Measurements from ENCODE around the gene SLC4A5. TPM values are rescaled to one million over a fixed set of nuclear protein-coding genes. Genes with fewer than 3 reads are reported as not detected.

SLC4A5 gene
- total RNA-seq, 1 experiment from 2014 or later, result 1.8 TPM

DNA sequence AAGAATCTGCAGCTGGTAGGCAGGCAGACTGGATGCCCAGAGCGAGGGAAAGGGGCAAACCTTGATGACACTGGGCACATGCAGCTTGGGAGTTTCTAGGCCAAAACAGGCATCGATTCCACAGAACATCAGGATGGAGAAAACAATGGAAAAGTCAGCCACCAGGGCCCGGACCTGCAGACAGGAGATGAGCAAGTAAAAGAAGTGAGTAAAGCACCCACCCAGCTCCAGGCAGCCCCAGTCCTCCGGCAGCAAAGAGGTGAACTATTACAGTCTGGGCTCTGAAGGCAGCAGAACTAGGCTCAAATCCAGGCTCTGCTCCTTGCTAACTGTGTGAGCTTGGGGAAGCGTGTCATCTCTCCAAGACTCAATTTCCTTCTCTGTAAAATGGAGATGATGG lies 108.2 kb downstream of the SLC4A5 start (continued):
- TF ChIP-seq, protein P1, sequence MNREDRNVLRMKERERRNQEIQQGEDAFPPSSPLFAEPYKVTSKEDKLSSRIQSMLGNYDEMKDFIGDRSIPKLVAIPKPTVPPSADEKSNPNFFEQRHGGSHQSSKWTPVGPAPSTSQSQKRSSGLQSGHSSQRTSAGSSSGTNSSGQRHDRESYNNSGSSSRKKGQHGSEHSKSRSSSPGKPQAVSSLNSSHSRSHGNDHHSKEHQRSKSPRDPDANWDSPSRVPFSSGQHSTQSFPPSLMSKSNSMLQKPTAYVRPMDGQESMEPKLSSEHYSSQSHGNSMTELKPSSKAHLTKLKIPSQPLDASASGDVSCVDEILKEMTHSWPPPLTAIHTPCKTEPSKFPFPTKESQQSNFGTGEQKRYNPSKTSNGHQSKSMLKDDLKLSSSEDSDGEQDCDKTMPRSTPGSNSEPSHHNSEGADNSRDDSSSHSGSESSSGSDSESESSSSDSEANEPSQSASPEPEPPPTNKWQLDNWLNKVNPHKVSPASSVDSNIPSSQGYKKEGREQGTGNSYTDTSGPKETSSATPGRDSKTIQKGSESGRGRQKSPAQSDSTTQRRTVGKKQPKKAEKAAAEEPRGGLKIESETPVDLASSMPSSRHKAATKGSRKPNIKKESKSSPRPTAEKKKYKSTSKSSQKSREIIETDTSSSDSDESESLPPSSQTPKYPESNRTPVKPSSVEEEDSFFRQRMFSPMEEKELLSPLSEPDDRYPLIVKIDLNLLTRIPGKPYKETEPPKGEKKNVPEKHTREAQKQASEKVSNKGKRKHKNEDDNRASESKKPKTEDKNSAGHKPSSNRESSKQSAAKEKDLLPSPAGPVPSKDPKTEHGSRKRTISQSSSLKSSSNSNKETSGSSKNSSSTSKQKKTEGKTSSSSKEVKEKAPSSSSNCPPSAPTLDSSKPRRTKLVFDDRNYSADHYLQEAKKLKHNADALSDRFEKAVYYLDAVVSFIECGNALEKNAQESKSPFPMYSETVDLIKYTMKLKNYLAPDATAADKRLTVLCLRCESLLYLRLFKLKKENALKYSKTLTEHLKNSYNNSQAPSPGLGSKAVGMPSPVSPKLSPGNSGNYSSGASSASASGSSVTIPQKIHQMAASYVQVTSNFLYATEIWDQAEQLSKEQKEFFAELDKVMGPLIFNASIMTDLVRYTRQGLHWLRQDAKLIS (CRISPR knock-in tag; IDR thresholded peaks at IDR 0.05; ENCODE audit: borderline replicate concordance), result no peak
- TF ChIP-seq, protein P2, sequence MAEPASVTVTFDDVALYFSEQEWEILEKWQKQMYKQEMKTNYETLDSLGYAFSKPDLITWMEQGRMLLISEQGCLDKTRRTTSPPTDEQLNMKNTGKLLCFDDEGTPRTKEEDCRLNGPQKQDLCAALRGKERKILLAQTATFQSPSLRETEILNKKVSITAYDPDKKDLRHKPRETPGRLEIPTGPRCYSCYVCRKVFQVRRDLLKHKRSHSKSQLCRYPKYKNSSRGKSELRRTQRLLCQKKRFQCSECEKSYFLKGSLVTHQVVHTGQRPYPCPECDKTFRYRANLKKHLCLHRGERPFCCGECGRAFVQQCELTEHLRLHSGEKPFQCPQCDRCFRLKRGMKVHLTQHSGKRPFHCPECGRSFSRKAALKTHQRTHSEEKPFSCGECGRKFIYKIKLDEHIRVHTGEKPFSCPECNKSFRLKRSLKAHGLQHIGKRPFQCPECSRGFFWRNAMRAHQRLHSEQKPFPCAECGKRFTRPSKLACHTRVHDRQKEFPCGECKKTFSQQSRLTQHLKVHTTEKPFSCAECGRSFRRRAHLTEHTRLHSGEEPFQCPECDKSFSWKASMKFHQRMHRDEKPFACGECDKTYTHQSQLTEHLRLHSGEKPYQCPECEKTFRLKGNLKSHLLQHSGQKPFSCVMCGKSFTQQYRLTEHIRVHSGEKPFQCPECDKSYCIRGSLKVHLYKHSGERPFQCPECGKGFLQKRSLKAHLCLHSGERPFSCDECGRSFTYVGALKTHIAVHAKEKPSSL (CRISPR knock-in tag; conservative IDR thresholded peaks at IDR 0.05), result no peak
- TF ChIP-seq ZMAT4 (CRISPR knock-in tag; IDR thresholded peaks at IDR 0.05) (no peak), NFYB (CRISPR knock-in tag; conservative IDR thresholded peaks at IDR 0.05; ENCODE audit: low read depth) (no peak), ZNF263 (CRISPR knock-in tag; IDR thresholded peaks at IDR 0.05; ENCODE audit: low read depth) (no peak), FOXK1 (CRISPR knock-in tag; IDR thresholded peaks at IDR 0.05) (no peak), PREB (CRISPR knock-in tag; IDR thresholded peaks at IDR 0.05; ENCODE audit: borderline replicate concordance) (no peak), HMGA2 (CRISPR knock-in tag; IDR thresholded peaks at IDR 0.05) (no peak), ERG (CRISPR knock-in tag; IDR thresholded peaks at IDR 0.05) (no peak), E2F5 (CRISPR knock-in tag; IDR thresholded peaks at IDR 0.05) (no peak)

DNA sequence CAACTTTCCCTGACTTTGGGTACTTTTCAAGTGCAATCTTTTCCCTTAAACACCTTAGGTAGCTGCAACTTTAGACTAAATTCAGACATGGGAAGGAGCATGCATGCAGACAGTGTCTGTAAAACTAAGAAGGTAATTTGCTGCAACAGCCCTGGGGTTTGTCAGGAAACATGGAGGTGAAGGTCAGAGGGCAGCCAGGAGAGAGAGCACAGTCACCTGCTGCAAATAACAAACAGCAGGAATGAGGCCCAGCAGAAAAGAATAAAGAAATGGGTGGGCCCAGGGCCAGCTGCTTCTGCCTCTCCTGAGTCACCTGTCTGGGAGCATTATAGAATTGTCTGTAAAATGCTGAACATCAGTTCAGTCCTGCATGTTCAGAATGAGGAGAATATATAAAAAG lies 109.6 kb downstream of the SLC4A5 start:
- POLR2A ChIA-PET, result interaction anchor here (0.6 kb wide), 1 partner anchor 54 kb away, joined by 3 read pairs; no protein-coding TSS in a partner anchor
- no peak for TF ChIP-seq GABPB1 (CRISPR knock-in tag; IDR thresholded peaks at IDR 0.05)
- no peak for TF ChIP-seq ZNF219 (CRISPR knock-in tag; IDR thresholded peaks at IDR 0.05; ENCODE audit: borderline replicate concordance)
- TF ChIP-seq HMGA2 (CRISPR knock-in tag; IDR thresholded peaks at IDR 0.05), result no peak
- no peak for TF ChIP-seq ZMAT4 (CRISPR knock-in tag; IDR thresholded peaks at IDR 0.05)
- no peak for TF ChIP-seq ZNF138 (CRISPR knock-in tag; conservative IDR thresholded peaks at IDR 0.05)
- TF ChIP-seq, protein P3, sequence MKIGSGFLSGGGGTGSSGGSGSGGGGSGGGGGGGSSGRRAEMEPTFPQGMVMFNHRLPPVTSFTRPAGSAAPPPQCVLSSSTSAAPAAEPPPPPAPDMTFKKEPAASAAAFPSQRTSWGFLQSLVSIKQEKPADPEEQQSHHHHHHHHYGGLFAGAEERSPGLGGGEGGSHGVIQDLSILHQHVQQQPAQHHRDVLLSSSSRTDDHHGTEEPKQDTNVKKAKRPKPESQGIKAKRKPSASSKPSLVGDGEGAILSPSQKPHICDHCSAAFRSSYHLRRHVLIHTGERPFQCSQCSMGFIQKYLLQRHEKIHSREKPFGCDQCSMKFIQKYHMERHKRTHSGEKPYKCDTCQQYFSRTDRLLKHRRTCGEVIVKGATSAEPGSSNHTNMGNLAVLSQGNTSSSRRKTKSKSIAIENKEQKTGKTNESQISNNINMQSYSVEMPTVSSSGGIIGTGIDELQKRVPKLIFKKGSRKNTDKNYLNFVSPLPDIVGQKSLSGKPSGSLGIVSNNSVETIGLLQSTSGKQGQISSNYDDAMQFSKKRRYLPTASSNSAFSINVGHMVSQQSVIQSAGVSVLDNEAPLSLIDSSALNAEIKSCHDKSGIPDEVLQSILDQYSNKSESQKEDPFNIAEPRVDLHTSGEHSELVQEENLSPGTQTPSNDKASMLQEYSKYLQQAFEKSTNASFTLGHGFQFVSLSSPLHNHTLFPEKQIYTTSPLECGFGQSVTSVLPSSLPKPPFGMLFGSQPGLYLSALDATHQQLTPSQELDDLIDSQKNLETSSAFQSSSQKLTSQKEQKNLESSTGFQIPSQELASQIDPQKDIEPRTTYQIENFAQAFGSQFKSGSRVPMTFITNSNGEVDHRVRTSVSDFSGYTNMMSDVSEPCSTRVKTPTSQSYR (CRISPR knock-in tag; IDR thresholded peaks at IDR 0.05), result no peak
- no peak for TF ChIP-seq ZNF232 (CRISPR knock-in tag; IDR thresholded peaks at IDR 0.05)
- no peak for TF ChIP-seq FOXJ3 (CRISPR knock-in tag; IDR thresholded peaks at IDR 0.05; ENCODE audit: borderline replicate concordance)
- TF ChIP-seq ELF4 (CRISPR knock-in tag; IDR thresholded peaks at IDR 0.05; ENCODE audit: low read depth), result no peak
- no peak for TF ChIP-seq STAT6 (CRISPR knock-in tag; conservative IDR thresholded peaks at IDR 0.05; ENCODE audit: low read depth)
- TF ChIP-seq ZNF671 (CRISPR knock-in tag; IDR thresholded peaks at IDR 0.05), result no peak
- no peak for TF ChIP-seq TCF7 (CRISPR knock-in tag; IDR thresholded peaks at IDR 0.05; ENCODE audit: low read depth)

More for the DNA sequence above, 109.6 kb downstream of the SLC4A5 start:
- no peak for ATAC-seq
- H3K27ac Mint-ChIP-seq, result no peak overlapping the region
- DNase-seq (ENCODE audit: low spot score), result no peak
- no peak overlapping the region for H3K4me3 Mint-ChIP-seq
- H3K27me3 Mint-ChIP-seq (ENCODE audit: low read depth), result peaks cover 2% of the 10 kb centered on the region; the same call in 1 of the 2 replicates
- H3K36me3 Mint-ChIP-seq, result no peaks in the 10 kb centered on the region
- peaks cover 6% of the 10 kb centered on the region for H3K4me1 Mint-ChIP-seq
- H3K9me3 Mint-ChIP-seq, result no peaks in the 10 kb centered on the region
- CTCF ChIA-PET, result no interaction called here
